LNCaP clone FGC (cell line): ENCODE measurements around the gene CIP2A.
A peak's percentile ranks its signal among the peaks of the same experiment; 100 is the strongest.

ENCODE experiments used
- DNase-seq: peaks from one replicate; pipeline ENCODE4 v3.0.0-alpha.2; 2011; ENCODE audit warnings: low read depth
- H3K4me3 ChIP-seq: 2 replicates; pipeline ENCODE4 v1.5.1; 2011; ENCODE audit warnings: mild to moderate bottlenecking, low read depth, low read length, control low read depth
- TF ChIP-seq, protein P1 (sequence below): IDR thresholded peaks from 2 replicates; pipeline ENCODE4 v1.5.1; 2012; ENCODE audit warnings: mild to moderate bottlenecking; ENCODE audit not compliant: control insufficient read depth, insufficient read depth; ENCODE audit errors: extremely low read depth

Gene CIP2A

DNA sequence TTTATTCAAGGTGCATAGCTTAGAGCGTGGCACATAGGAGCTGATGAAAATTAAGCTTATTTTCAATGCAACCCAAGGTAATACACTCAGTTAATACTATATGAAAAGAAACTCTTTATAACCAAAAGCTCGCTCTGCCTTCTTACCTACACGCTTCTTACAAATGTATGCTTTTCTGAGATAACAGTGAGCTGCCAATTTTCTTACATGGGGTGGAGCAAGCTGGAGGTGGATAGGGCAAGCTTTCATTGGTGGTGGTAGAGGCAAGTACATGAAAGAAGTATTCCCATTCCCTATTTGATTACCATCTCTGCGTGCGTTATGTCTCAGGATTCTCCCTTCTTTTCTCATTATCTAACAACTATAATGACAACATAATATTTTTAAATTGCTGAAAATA, 9.1 kb upstream of the CIP2A start:
- H3K4me3 ChIP-seq = no peak overlapping the region
- TF ChIP-seq, protein P1, sequence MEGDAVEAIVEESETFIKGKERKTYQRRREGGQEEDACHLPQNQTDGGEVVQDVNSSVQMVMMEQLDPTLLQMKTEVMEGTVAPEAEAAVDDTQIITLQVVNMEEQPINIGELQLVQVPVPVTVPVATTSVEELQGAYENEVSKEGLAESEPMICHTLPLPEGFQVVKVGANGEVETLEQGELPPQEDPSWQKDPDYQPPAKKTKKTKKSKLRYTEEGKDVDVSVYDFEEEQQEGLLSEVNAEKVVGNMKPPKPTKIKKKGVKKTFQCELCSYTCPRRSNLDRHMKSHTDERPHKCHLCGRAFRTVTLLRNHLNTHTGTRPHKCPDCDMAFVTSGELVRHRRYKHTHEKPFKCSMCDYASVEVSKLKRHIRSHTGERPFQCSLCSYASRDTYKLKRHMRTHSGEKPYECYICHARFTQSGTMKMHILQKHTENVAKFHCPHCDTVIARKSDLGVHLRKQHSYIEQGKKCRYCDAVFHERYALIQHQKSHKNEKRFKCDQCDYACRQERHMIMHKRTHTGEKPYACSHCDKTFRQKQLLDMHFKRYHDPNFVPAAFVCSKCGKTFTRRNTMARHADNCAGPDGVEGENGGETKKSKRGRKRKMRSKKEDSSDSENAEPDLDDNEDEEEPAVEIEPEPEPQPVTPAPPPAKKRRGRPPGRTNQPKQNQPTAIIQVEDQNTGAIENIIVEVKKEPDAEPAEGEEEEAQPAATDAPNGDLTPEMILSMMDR = no peak
- DNase-seq = no peak

DNA sequence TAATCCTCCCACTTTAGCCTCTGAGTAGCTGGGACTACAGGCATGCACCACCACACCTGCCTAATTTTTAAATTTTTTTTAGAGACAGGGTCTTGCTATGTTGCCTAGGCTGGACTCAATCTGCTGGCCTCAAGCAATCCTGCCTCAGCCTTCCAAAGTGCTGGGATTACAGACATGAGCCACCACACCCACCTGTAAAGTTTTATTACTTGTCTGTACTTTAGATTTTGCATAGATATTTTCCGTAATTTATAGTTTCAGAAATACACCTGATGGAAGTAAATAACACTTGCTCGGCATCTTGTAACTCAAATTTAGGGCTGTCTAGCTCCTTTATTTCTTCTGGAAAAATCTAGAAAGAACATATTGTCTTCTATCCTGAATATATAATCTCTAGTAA, 6.1 kb upstream of the CIP2A start:
- H3K4me3 ChIP-seq = no peak overlapping the region
- no peak for DNase-seq
- TF ChIP-seq, protein P1 = no peak

DNA sequence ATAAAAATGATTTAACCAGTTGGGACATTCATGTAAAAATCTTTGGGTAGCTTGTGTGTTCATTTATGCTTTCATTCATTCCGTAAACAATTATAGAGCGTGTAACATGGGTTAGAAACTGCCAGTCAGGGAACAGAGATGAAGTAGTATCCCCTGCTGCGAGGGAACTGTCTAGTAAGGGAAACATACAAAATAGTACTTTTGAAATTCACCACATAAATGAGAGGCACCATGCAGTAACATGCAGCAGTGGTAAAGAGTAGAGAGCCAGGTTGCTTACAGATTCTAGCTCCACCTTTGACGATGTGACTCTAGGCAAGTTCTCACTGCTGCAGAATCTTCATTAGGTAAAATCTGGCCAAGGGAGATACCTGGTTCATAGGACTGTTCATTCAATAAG, 1.2 kb upstream of the CIP2A start:
- no peak for DNase-seq
- peak overlapping the region; percentile 82 for H3K4me3 ChIP-seq
- TF ChIP-seq, protein P1 = no peak

DNA sequence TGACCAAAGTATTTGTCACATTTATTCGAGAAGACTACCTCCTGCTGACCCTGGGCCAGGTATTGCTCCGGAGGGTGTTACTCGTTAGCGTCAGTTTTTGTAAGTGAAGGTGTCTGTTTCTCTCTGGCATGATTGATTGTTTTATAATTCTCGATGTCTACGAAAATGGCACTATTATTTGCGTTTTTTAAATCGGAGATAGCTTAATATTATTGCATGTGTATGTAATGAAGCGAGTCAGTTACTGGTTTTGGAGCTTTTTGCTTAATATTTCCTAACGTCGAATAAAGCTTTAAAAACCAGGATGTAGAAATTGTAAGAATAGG, 723 bp upstream of the CIP2A start:
- DNase-seq = no peak
- peak overlapping the region; percentile 82 for H3K4me3 ChIP-seq
- TF ChIP-seq, protein P1 = no peak

DNA sequence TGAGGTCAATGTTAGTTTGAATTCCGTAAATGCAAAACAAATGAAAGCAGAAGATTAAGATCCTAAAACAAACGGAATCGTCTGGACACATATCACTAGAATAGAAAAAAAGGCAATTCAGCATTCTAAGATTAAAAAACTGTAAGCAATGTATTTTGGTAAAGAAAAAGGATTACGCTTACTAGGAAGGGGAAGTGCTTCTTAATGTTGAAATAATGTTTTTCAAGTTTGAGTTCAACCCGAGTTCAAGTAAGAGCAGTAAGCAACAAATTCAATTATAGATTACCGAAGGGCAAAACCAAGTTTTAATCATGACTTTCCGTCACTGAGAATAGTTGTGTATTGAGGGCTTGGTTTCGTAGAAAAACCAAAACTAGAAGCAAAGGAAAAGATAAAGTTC, 637 bp downstream of the CIP2A start:
- TF ChIP-seq, protein P1 = no peak
- peak overlapping the region; percentile 82 for H3K4me3 ChIP-seq
- no peak for DNase-seq

DNA sequence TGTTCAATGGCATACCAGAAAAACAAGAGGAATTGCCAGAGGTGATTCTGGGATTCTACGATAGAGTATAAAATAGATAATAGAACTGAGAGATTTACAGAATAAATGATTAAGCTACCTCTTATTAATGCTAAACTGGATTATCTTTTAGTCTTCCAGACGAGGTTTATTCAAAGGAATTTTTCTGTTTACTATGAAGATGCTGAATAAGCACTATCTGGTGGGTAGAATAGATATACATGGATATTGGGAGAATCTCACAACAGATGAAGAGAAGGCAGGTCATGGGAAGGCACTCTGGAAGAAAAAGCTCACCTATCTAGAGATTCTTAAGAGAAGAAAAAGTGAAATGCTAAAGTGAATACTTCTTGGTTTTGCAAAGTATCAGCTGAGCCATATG, 11.2 kb downstream of the CIP2A start:
- TF ChIP-seq, protein P1 = no peak
- DNase-seq = no peak
- H3K4me3 ChIP-seq = no peak overlapping the region

DNA sequence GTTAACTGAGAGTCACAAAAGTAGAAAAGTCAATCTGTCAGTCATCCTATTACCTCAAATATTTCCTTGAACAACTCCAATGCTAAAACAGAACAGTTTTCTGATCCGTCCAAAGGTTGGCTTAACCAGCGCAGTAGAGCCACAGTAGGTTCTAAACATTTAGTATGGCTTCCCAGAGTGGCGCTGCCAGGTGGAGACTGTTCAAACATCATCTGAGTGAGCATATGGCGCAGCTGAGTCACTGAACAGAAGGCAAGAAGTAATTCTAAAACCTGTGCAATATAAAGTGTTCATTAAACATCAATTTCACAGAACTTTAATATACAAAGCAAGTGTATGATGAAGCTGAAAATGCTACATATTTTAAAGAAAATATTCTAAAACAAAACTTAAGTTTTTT, 19.9 kb downstream of the CIP2A start:
- no peak overlapping the region for H3K4me3 ChIP-seq
- TF ChIP-seq, protein P1 = no peak
- DNase-seq = no peak
